PFSK-1 (cell line): ENCODE results near the gene TSNAXIP1.
A peak's percentile ranks its signal among the peaks of the same experiment; 100 is the strongest.

Source experiments
- TAF1 ChIP-seq: IDR thresholded peaks from 2 replicates; pipeline ENCODE4 v1.6.1; 2012; ENCODE audit warnings: low read length, control low read depth, borderline replicate concordance; ENCODE audit not compliant: insufficient read depth
- TF ChIP-seq, protein P1 (sequence below), 2 experiments: IDR thresholded peaks; 2 replicates each; pipeline versions ENCODE4 v1.6.1 to v1.8.0; 2011 to 2012; ENCODE audit warnings: low read depth in 2 of 2, low read length in 2 of 2, control low read depth in 1 of 2, inconsistent platforms in 1 of 2, mild to moderate bottlenecking in 1 of 2, moderate library complexity in 1 of 2; ENCODE audit not compliant: insufficient read depth in 1 of 2

- TF ChIP-seq, protein P1, sequence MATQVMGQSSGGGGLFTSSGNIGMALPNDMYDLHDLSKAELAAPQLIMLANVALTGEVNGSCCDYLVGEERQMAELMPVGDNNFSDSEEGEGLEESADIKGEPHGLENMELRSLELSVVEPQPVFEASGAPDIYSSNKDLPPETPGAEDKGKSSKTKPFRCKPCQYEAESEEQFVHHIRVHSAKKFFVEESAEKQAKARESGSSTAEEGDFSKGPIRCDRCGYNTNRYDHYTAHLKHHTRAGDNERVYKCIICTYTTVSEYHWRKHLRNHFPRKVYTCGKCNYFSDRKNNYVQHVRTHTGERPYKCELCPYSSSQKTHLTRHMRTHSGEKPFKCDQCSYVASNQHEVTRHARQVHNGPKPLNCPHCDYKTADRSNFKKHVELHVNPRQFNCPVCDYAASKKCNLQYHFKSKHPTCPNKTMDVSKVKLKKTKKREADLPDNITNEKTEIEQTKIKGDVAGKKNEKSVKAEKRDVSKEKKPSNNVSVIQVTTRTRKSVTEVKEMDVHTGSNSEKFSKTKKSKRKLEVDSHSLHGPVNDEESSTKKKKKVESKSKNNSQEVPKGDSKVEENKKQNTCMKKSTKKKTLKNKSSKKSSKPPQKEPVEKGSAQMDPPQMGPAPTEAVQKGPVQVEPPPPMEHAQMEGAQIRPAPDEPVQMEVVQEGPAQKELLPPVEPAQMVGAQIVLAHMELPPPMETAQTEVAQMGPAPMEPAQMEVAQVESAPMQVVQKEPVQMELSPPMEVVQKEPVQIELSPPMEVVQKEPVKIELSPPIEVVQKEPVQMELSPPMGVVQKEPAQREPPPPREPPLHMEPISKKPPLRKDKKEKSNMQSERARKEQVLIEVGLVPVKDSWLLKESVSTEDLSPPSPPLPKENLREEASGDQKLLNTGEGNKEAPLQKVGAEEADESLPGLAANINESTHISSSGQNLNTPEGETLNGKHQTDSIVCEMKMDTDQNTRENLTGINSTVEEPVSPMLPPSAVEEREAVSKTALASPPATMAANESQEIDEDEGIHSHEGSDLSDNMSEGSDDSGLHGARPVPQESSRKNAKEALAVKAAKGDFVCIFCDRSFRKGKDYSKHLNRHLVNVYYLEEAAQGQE (IDR thresholded peaks at IDR 0.05; ENCODE audit: insufficient read depth in 1 of 2, low read depth in 2 of 2, low read length in 2 of 2) = peak in 1 of 2 experiments; percentile 69; a peak in 2 of 4 replicates
- TF ChIP-seq TAF1 = peak; percentile 98
Measured at GRCh38 chr16:67806428-67807147, at the start of gene TSNAXIP1, which contains the start of gene RANBP10.
